ENCODE measurements around the gene ARFIP1.
A peak's percentile ranks its signal among the peaks of the same experiment; 100 is the strongest.
"Not testable (repeated sequence)": the region's sequence is repeated elsewhere in the genome, so short reads cannot be mapped to it uniquely, and the experiment has no call there.

Gene ARFIP1

DNA sequence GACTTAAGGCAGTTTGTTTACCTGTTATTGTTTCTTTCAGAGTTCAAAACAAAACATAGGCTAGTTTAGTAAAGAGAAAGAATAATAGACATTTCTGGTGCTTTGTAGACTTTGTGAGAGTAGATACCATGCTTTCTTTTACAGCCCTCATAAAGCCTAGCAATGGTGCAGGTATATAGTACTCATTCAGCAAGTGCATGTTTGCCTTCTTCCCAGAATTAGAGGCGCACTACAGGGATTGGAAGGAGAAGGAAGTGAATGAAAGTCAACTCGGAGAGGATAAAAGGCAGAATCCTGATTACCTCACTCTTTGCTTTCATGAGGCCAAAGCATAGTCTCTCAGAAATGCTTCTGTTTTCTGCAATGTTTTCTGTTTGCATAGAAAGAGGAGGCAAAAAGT lies 113.2 kb downstream of the ARFIP1 start:
- DNase-seq: no peak

DNA sequence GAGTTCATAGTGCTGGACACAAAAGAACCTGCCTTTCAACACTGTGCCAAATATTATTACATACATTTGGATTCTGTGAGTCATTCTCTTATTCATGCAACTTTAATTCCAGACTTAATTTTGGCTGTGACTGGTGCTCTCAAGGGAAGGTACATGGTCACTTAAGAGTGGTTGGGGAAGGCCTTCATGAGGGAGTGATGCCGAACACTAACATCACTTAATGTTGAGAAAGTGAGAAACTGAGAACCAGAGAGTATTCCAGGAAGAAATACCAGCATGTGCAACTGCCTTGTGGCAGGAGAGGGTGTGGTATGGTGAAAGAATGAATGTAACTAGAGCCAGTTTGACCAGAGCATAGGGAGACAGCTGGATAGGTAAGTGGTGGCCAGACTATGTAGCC lies 114.9 kb downstream of the ARFIP1 start:
- no peak for DNase-seq

DNA sequence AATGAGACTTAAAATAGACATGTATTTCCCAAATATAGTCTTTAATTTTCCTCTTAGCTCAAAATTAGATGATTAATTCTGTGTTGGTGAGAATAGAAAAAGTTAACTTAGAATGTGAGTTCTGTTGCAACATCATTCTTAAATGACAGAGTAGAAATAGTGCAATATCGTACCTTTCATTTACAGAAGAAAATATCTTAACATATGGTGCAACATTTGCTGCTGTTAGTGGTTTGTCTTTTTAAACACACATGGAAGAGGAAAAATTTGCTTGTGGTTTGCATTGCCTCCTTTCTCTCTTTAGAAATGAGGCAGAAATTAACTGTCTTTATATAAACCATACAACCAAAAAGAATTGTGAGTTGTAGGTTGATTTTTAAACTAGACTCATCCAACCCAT lies 117.1 kb downstream of the ARFIP1 start:
- DNase-seq: no peak

DNA sequence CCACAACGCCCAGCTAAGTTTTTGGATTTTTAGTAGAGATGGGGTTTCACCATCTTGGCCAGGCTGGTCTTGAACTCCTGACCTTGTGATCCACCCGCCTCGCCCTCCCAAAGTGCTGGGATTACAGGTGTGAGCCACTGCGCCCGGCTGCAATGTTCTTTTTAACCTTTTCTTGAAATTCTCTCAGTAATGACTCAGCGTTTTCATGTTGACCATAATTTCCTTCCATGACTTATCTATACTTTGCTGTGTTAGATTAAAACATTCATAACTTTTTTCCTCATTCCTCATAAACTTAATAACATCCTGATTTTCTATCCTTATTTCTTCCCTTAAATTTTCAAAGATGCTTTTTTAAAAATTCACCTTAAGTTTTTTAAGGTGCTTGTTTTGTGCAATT lies 118.4 kb downstream of the ARFIP1 start:
- not testable (repeated sequence) for DNase-seq

DNA sequence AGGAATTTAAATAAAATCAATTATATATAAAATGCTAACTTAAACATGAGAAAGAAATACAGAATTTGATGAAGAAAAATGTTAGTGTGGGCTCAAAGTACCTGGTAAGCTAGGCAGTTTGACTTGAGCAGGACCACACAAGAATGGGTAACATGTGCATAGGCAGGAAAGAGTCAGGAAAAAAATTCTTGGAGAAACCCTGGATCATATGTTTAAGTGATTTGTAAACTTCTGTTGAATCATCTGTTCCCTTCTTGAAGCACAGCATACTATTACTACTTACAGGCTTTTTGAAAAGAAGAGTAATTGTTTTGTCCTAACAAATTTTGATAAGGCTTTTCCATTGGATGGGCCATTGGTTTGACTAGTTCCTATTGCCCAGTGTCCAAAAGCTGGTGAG lies 118.9 kb downstream of the ARFIP1 start:
- no peak for DNase-seq

DNA sequence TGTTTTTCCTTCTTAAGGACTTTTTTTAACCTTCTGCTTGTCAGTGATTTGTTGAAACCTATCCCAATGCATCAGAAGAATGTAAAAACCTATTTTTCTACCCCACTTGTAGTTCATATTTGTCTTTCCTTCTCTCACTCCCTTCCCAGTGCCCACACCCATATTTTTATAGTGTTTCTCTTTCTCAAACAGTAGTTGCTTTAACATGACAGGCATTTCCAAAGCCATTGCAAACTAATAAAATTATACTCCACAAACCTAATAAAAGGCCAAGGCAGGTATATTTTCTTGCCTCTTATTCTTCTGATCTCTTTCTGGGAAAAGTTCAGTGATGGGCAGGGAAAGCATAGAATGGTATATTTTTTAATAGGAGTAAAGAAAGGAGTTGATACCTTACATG lies 120.6 kb downstream of the ARFIP1 start:
- DNase-seq: no peak

DNA sequence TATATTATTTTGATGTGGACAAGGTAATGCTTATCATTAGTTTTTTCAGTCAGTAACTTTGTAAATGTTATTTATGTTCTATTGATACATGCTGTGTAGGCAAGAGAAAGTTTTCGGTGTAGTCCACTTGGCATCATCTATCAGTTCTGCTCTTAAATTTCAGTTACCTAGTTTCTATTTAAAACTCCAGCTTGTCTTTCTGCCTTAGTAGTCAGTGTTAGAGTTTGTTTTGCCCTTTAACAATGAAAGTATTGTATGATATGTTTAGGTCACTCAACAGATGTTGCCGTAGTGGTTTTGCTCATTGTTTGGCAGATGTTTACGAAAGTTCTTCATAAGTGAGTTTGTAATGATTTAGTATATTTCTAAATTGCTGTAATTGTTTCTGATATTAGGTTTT lies 121.5 kb downstream of the ARFIP1 start:
- DNase-seq: no peak

DNA sequence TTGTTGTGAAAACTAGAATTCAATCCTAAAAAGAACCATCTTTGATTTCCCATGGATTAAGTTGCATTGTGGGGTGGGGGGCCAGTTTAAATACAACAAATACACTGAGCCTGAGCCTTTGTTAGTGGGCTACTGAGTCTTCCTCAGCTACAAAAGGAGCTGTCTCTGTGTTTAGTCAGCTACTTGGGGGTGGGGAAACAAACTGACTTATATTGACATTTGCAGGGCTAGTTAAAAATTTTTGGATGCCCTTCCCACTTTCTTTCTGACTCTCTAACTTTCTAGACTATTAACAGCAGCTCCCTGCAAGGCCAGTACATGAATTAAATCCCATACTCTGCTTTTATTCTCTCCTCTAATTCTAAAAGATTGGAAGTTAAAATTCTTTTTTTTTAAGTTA lies 123.9 kb downstream of the ARFIP1 start:
- no peak for DNase-seq

DNA sequence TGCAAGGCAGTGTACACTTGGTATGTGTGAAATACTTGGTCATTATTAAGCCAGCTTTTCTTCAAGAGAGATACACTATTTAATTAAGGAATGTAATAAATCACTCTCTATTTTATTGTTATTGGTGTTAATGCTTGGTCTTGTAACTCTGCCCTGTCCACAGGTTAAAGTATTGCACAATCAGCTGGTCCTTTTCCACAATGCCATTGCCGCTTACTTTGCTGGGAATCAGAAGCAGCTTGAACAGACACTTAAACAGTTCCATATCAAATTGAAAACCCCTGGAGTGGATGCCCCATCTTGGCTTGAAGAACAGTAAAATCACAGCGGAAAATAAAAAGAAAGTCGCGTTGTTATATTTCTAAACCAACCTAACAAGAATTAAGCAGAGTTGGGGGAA lies 130.1 kb downstream of the ARFIP1 start:
- no peak for DNase-seq

DNA sequence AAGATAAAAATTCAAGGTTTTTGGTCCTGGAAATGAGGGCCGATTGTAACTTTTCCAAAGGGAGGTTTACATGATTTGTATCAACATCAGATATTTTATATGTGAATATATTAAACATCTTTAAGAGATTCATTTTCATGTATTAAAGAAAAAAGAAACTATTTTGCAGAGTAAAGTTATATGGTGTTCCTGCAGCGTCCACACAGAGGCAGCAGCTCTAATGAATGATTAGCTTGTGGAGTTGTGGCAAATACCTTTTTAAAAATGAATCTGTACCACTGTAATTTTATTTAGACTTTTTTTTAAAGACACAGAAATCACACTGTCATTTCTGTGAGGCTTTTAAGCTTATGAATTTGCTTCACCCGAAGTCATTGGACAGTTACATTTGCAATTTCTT lies 130.8 kb downstream of the ARFIP1 start:
- DNase-seq: no peak

DNA sequence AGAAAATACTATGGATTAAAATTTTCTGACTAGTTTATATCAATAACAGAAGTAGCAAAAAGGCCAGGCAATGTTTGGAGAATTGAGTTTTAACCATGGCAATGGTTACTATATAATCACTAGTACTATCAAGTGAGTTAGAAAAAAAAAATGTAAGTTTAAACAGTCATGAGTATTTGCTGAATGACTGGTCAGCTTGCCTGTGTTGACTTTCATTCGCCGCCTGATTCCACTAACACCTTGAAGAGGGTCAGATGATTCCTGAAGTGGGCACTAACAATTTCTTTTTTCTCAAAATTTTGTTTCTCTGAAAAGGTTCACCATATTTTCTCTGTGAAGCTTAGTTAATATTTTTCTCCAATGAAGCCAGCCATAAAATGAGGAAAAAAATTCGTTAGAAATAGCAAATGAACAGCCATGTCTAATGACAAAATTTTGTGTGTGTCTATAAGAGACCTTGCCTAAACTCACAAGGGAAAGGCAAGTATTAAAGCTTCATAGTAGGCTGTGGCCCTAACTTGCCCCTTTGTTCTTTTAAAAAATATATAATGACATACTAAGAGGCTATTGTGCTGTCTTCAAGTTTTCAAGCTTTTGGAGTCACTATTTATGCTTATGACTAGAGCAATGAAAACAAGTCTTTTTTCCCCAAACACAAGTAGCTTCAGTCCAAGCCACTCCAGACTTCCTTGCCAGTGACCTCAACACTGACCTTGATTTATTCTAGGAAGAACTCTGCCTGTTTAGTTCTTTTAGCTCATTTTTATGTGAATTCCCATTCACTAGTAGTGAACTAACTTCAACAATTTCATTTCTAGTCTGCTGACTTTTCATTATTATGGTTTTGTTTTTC lies 138.0 kb downstream of the ARFIP1 start:
- no peak for DNase-seq

DNA sequence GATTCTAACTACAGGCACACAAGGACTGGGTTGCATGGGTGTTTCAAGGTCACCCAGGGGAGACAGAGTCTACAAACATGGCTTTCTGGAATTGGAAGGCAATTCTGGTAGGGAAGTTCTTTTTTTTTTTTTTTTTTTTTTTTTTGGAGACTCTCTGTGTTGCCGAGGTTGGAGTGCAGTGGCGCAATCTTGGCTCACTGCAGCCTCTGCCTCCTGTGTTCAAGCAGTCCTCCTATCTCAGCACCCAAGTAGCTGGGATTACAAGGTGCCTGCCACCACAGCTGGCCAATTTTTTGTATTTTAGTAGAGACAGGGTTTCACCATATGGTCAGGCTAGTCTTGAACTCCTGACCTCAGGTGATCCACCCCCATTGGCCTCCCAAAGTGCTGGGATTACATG lies 140.1 kb downstream of the ARFIP1 start:
- no peak for DNase-seq

DNA sequence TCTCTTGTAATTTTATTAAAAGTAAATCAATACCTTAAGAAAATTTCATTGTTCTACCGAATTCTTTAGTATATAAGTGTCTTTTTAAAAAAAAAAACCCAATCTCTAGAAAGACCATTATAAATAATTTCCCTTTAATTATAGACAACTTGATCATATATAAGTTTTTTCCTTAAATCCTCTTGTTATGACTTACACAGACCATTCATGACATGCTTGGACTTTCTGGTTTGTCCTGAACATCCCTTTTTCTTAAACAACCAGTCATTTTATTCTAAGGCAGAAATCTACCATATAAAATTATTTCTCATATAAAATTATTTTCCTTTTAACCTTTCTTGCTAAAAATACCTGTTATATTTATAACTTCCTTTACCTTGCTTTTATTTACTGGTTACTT lies 141.0 kb downstream of the ARFIP1 start:
- no peak for DNase-seq

DNA sequence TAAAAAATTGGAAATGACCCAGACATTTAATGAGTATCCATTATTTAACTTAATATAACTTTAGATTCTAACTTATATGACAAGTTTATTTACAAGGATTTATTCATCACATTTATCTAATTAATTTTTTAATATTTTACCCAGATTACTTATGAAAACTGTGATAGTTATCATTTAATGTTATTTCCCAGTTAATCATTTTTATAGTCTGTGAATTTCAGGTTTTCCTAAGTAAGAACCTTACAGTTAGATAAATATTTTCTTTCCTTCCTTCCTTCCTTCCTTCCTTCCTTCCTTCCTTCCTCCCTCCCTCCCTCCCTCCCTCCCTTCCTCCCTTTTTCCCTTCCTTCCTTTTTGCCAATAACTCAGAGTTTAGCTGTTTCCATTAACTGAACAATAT lies 141.5 kb downstream of the ARFIP1 start:
- DNase-seq: no peak

DNA sequence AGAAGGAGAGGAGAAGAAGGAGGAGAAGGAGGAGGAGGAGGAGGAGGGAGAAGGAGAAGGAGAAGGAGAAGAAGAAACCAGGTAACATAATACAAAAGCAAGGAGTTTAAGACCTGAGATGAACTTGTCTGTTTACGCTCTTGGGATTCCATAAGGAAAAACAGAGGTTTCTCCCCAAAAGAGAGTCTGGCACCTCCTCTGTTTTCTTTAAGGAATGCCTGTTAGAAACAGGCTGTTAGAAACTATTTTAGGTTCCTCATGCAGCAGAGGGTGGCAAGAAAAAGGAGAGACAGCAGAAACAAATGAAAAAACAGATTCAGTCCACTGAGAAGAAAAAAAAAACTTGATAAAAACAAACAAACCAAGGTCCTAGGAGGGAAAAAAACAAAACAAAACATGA lies 146.1 kb downstream of the ARFIP1 start:
- DNase-seq: no peak

DNA sequence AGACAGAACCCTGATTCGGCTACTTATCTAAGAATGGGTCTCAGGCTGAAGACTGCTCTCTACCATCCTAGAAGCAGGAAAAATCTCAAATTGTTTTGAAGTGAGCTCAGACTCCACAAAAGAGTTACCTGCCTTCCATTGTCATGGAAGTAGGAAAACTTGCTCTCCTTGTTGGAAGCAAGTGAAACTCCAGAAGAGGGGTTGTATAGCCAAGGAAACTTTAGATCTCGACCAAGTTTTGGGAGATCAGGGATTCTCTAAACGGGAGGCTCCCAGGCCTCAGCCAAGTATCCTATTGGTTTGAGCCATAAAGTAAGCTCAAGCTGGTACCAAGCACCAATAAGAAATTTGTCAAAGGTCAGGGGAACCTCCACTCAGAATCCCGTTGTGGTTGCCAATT lies 147.2 kb downstream of the ARFIP1 start:
- DNase-seq: no peak

DNA sequence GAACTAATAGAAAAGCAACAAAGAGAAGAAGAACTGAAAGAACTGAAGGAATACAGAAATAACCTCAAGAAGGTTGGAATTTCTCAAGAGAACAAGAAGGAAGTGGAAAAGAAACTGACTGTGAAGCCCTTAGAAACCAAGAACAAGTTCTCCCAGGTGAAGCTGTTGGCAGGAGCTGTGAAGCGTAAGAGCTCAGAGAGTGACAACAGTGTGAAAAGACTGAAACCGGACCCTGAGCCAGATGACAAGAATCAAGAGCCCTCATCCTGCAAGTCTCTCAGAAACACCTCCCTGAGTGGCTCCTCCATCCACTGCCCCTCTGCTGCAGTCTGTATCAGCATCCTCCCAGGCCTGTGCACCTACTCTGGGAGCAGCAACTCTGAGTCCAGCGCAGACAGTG lies 148.0 kb downstream of the ARFIP1 start:
- no peak for DNase-seq

DNA sequence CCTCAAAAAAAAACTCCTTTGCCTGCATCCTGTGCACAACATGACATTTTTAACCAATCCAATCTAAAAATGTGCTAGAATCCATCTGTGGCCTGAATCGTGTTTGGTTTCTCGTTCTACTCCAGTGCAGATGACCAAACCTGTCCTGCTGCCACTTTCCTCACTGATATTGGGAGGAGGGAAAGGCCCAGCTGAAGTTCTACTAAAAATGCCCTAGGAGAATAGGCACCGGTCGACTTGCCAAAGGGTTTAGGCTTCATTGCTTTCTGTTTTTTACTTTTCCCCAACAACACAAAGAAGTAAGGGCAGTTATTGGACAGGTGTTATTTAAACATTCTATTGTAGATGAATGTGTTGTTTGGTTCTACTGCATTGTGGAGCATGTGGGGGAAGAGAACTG lies 148.5 kb downstream of the ARFIP1 start:
- DNase-seq: no peak

DNA sequence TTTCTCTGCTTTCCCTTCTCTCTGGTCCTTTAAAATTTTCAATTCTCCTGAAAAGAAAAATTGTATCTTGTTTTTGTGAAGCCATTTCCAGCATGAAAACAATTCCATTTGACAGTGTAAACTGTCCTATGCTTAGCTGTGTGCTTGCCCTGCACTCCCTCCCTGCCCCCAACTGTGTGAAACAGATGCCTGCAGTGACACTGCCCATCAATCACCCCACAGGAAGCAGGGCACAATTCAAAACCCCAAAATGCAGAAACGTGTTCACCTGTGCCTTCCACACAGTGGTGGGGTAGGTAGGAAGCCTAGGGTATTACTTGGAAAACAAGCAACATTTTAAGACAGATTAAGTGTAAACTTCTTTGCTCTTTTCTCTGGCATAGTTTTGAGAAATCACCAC lies 150.1 kb downstream of the ARFIP1 start:
- no peak for DNase-seq

DNA sequence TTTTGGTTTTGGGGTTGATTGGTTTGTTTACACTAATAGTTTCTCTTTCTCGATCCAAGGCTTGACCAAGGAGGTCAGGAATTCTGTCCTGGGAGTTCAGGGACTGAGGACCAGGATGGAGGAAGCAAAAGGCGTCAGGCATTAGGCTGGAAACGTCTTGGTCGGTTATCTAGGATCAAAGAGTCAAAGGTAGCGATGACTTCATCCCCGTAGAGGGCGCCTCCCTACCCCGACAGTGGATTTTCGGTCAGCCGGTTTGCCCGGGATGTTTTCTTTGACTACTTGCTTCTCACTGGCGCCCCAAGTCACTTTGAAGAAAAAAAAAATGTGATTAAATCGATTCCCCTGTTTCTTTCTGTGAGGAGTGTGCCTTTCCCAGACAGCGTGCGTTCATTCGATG lies 155.4 kb downstream of the ARFIP1 start:
- DNase-seq: no peak

DNA sequence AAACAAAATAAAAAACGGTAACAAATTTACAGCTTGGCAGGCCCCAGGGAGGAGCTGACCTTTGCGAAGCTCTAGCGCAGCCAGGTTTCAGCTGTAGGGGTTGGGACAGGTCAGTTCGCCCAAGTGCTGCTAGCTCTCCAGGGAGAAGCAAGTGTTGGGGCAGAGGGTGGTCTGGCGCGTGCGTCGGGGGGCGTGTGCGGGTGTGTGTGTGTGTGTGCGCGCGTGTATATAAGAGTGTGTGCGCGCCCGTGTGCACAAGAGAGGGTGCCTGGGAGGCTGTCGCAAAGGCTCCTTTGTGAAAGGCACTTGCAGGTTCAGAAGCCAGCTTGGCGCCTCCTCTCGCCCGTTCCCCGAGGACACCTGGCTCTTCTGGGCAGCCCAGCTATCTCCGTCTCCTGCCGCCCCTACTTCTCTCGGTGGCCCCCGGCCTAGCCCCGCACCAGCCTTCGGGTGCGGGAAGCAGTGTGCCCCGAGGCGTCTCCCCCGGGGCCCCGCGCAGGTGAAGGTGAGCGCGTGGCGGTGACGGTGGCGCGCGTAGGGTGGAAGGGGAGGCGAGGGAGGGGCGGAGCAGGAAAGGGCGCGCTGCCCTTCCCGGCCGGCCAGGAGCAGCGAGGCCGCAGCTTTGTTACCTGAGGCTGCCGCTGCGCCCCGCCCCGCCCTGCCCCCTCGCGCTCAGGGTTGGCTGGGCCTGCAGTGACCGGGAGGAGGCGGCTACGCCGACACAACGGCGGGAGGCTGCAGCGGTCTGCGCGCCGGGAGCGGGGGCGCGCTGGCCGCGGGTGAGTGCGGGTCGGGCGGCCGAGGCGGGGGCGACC lies 156.1 kb downstream of the ARFIP1 start, which contains the start of gene FHDC1:
Gene FHDC1 (plus strand): TSS at position 693 of the 815 bp plus-strand sequence. CDS start 6,735 bp downstream, outside the sequence.
- DNase-seq: peak in 11 of 56 donors; percentile 21 to 66 (median 45)

DNA sequence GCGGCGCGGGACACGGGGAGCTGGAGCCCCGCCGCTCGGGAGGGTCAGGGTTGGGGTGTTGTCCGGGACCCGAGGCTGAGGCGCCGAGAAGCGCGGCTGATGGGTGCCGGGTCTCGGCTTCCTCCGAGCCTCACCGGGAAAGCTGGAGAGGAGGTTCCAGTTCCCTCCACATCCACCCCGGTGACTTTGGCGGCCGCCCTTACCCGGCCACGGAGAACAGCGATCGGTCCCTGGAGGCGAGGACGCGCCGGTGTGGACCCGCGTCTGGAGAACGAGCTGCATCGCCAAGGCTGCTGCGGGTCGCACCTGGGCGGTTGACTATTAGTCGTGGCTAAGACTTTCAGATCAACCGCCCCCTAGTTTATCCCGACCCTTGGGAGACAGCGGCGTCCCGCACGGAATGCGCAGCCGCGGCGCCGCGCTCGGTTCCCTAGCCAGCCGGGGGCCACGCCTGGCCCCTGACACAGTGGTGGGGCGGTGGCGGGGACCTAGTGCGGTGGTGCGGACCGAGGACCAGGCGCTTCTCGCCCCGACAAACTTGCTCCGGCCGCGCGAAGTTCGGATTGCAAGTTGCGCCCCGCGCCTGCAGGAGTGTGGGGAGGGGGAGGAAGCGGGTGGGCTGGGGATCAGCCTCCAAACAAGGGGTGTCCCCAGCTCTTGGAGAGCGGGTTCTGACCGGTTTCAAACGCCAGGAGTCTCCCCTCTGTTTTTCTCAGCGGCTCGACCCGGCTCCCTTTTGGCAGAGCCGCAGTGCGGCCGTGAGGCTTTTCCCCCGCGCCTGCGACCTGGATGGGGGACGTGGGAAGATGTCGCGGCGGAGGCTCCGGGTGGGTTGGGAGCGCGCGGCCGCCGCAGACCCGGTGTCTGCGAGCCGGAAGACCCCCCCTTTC lies 156.9 kb downstream of the ARFIP1 start:
- peak in 10 of 56 donors; percentile 3 to 47 (median 27) for DNase-seq
